LNCaP clone FGC (cell line): ENCODE results near the gene BCL2.
A peak's percentile ranks its signal among the peaks of the same experiment; 100 is the strongest.

Experiments used
- DNase-seq: peaks from one replicate; pipeline ENCODE4 v3.0.0-alpha.2; 2011; ENCODE audit warnings: low read depth
- H3K4me3 ChIP-seq: 2 replicates; pipeline ENCODE4 v1.5.1; 2011; ENCODE audit warnings: mild to moderate bottlenecking, low read depth, low read length, control low read depth
- TF ChIP-seq, protein P1 (sequence below): IDR thresholded peaks from 2 replicates; pipeline ENCODE4 v1.5.1; 2012; ENCODE audit warnings: mild to moderate bottlenecking; ENCODE audit not compliant: control insufficient read depth, insufficient read depth; ENCODE audit errors: extremely low read depth

The BCL2 gene

DNA sequence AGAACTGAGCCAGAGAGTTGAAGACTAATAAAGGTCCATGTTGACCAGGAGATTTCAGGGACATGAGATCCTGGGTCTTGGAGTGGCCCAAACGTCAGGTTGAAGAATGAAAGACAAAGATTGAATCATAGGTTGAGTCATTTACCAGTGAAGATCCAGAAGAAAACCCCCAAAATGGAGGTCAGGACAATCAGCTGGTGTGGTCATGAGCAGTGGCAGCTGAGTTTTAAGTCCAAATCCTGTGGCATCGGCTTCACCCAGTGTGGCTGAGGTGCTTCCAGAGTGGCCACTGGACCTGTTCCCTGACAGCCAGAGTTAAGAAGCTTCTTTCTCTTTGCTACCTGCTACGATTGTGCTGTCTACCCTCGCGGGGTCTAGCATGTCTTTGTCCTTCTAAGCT is 234.0 kb downstream of the BCL2 start:
- no peak for DNase-seq
- H3K4me3 ChIP-seq = no peak overlapping the region
- TF ChIP-seq, protein P1, sequence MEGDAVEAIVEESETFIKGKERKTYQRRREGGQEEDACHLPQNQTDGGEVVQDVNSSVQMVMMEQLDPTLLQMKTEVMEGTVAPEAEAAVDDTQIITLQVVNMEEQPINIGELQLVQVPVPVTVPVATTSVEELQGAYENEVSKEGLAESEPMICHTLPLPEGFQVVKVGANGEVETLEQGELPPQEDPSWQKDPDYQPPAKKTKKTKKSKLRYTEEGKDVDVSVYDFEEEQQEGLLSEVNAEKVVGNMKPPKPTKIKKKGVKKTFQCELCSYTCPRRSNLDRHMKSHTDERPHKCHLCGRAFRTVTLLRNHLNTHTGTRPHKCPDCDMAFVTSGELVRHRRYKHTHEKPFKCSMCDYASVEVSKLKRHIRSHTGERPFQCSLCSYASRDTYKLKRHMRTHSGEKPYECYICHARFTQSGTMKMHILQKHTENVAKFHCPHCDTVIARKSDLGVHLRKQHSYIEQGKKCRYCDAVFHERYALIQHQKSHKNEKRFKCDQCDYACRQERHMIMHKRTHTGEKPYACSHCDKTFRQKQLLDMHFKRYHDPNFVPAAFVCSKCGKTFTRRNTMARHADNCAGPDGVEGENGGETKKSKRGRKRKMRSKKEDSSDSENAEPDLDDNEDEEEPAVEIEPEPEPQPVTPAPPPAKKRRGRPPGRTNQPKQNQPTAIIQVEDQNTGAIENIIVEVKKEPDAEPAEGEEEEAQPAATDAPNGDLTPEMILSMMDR = no peak

DNA sequence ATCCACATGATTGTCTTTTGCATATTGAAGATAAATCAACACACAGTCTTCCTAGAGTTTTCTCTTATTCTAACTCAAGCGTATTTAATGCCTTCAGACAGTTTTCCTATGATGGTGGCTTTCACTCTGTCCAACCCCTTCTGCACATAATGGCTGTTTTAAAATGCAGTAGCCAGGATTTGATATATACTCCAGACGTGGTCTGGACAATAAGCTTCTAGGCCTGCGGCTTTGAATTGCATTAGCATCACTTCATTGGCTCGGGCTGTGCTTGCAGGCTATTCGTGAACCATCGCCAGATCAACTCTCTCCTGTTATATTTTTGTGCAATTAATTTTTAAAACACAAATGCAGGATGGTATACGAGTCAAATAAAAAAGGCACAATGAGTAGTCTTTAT is 235.3 kb downstream of the BCL2 start:
- TF ChIP-seq, protein P1 = no peak
- H3K4me3 ChIP-seq = no peak overlapping the region
- DNase-seq = no peak

DNA sequence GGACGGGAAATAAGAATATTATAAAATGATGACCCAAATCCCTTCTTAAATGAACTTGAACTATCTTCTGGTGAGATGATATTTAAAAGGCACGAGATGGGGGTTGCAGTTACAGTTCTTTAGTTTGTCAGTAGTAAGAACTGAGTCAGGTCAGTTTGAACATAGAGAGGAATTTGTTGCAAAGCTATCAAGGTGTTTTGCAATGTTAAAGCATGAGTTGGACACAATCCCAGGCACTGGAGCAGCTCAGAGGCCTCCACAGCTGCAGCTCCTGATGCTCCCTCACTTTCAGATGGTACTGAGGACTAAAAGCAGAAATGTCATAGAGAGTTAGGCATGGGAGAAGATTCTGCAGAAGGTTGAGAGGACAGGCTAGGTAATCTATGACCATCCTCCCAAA is 236.0 kb downstream of the BCL2 start:
- TF ChIP-seq, protein P1 = no peak
- no peak for DNase-seq
- H3K4me3 ChIP-seq = no peak overlapping the region

DNA sequence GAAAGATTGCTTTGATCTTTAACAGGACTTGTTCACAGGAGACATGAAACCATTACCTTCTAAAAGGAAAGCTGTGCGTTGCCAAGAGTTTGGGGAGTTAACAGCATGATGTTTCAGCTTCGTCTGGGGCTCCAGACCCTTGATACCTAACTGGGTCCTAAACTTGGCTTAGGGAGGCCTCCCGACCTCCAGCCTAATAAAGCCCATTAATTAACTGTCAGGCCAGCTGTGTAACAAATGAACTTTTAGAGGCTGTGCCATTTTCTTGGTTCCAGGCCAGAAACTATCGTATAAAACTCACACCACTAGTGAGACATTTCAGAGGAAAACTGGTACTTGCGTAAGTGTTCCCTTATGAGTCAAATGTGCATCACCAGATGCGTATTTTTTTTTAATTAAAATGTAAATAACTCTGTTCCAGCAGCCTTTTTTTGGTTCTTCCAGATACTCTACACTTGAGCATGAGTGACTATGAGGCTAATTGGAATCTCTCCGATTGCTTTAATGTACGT is 236.5 kb downstream of the BCL2 start:
- no peak overlapping the region for H3K4me3 ChIP-seq
- DNase-seq = no peak
- TF ChIP-seq, protein P1 = no peak

DNA sequence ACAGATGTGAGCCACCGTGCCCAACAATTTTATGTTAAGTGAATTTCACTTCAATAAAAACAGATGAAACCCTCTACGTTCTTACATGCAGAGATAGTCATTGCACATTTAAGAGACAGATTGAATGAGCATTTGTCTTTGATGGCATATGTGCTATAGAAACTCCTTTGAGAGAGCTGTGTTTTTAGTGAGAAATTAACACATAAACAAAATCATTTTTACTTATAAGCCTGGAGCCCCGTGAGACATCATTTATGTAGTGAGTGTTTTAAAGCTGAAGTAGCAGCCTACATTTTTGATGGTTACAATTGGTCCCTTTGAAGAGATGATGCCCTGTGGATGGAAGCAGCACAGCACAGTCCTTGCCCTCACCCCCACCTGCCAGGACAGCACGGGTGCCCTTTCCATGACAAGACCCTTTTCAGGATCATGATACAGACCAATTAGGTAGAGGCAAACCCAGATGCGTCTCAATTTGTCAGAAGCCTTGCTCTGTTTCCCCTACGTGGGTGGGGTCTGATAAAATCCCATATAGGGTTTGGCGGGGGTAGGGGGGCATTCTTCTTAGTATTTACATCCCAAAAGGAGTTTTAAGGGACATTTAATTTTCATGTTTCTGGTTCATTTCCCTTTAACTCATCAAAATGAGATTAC is 237.1 kb downstream of the BCL2 start:
- TF ChIP-seq, protein P1 = no peak
- no peak overlapping the region for H3K4me3 ChIP-seq
- DNase-seq = no peak

DNA sequence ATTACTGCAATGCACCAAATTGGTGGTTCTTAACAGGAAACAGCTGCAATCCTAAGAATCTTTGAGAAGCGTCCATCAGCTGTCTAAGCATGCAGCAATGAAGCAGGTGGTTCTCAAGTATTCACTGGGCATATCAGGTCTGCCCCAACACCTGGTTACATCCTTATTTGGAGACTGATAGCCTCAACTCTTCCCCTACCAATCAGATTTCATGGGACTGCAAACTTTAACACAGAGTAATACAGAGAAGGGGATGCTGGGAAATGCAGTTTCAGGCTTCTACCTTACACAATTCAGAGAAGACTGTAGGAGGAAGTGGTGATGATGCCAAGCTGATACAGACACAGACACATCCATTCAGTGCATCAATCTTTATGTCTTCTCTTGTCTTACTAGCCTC is 240.5 kb downstream of the BCL2 start:
- TF ChIP-seq, protein P1 = no peak
- peak; percentile 18 for DNase-seq
- no peak overlapping the region for H3K4me3 ChIP-seq

DNA sequence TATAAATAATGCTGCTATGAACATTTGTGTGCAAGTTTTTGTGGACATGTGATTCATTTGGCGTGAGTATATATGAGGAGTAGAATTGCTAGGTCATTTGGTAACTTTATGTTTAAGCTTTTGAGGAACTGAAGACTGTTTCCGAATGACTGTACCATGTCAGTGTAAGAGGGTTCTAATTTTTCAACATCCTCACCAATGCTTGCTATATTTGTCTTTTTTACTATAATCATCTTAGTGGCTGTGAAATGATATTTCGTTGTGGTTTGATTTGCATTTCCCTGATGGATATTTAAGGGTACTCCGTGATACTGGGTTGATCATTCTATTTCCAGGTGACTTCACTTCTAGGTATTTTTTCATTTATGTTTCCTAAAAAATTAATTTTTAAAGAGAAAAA is 241.1 kb downstream of the BCL2 start:
- TF ChIP-seq, protein P1 = no peak
- H3K4me3 ChIP-seq = no peak overlapping the region
- DNase-seq = no peak
